Measurements from ENCODE around the gene NUAK1. TPM values are rescaled to one million over a fixed set of nuclear protein-coding genes. Genes with fewer than 3 reads are reported as not detected.
A peak's percentile ranks its signal among the peaks of the same experiment; 100 is the strongest.

The NUAK1 gene
- total RNA-seq, 1 experiment from 2014 or later = 1.3 TPM

GRCh38 chr12:106051853-106052531 lies 86.8 kb downstream of the NUAK1 start:
- ChIA-PET POLR2A (ENCODE audit: low non-redundant PET) (no interaction called here), CTCF (no interaction called here)
- peak; percentile 29 for DNase-seq (ENCODE audit: low spot score)
- no TSS peak for BruUV-seq (replicated peaks)
- intact Hi-C loops (cut with micrococcal nuclease; ENCODE audit: unreplicated experiment) = no loop called here
- Histone ChIP-seq H3K27me3 (replicated peaks; ENCODE audit: insufficient read depth, low read depth, low read length, poor library complexity) (peaks cover 24% of the 10 kb centered on the region), H3K36me3 (ENCODE audit: insufficient read depth, low read length, poor library complexity, severe bottlenecking) (no peaks in the 10 kb centered on the region), H3K4me1 (ENCODE audit: insufficient read depth, low read length, poor library complexity, severe bottlenecking) (no peaks in the 10 kb centered on the region), H3K27ac (ENCODE audit: low read depth, low read length, poor library complexity, severe bottlenecking) (no peak overlapping the region), H3K9me3 (ENCODE audit: low read depth, low read length, poor library complexity, severe bottlenecking) (peaks cover 4% of the 10 kb centered on the region), H3K4me3 (ENCODE audit: low read depth, low read length, poor library complexity, severe bottlenecking) (no peak overlapping the region)
- TF ChIP-seq CTCF (conservative IDR thresholded peaks at IDR 0.05; ENCODE audit: low read depth, low read length) = no peak
- TF ChIP-seq EZH2 (IDR thresholded peaks at IDR 0.05; ENCODE audit: borderline replicate concordance, low read depth, low read length, poor library complexity, severe bottlenecking) = no peak

DNA sequence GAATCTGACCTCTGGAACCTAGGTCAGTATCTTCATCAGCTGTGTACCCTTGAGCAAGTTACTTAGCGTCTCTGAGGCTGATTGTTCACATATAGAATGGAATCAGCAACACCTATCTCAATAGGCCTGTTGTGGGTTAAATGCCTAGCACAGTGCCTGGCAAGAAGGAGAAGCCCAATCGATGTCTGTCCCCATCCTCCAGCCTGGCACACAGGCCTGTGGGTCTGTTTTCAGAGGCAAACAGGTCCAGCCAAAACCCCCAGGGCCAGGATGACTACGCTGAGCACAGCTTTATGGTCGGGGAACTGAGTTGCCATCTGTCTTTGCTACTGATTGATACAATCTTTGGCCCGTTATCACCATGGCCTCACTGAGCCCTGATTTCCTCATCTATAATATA lies 89.2 kb downstream of the NUAK1 start:
- DNase-seq (ENCODE audit: low spot score) = no peak
- ChIA-PET POLR2A (ENCODE audit: low non-redundant PET) (no interaction called here), CTCF (no interaction called here)
- Histone ChIP-seq H3K36me3 (ENCODE audit: insufficient read depth, low read length, poor library complexity, severe bottlenecking) (no peaks in the 10 kb centered on the region), H3K4me1 (ENCODE audit: insufficient read depth, low read length, poor library complexity, severe bottlenecking) (no peaks in the 10 kb centered on the region), H3K4me3 (ENCODE audit: low read depth, low read length, poor library complexity, severe bottlenecking) (no peak overlapping the region), H3K27me3 (replicated peaks; ENCODE audit: insufficient read depth, low read depth, low read length, poor library complexity) (peaks cover 24% of the 10 kb centered on the region), H3K27ac (ENCODE audit: low read depth, low read length, poor library complexity, severe bottlenecking) (no peak overlapping the region), H3K9me3 (ENCODE audit: low read depth, low read length, poor library complexity, severe bottlenecking) (no peaks in the 10 kb centered on the region)
- intact Hi-C loops (cut with micrococcal nuclease; ENCODE audit: unreplicated experiment) = no loop called here
- no TSS peak for BruUV-seq (replicated peaks)
- TF ChIP-seq EZH2 (IDR thresholded peaks at IDR 0.05; ENCODE audit: borderline replicate concordance, low read depth, low read length, poor library complexity, severe bottlenecking) = no peak
- no peak for TF ChIP-seq CTCF (conservative IDR thresholded peaks at IDR 0.05; ENCODE audit: low read depth, low read length)

DNA sequence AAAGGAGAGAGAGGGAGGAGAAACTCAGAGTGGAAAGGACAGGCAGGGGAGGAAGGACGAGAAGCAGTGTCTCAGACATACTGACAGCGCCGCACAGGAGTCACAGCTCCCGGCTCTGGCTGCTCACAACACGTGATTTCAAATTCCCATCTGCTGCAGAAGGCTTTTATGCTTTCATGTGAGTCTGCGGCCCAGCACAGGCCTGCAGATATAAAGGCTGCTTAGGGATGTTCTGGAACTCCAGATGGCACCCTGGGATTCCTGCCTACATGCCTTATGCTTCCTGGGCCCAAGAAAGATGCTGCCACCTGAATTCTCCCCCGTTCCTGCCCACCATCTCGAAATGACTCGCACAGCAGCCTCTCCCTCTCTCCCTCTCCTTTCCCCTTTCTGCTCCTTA lies 89.6 kb downstream of the NUAK1 start:
- intact Hi-C loops (cut with micrococcal nuclease; ENCODE audit: unreplicated experiment) = no loop called here
- ChIA-PET POLR2A (ENCODE audit: low non-redundant PET) (no interaction called here), CTCF (no interaction called here)
- Histone ChIP-seq H3K27me3 (replicated peaks; ENCODE audit: insufficient read depth, low read depth, low read length, poor library complexity) (peaks cover 24% of the 10 kb centered on the region), H3K4me3 (ENCODE audit: low read depth, low read length, poor library complexity, severe bottlenecking) (no peak overlapping the region), H3K9me3 (ENCODE audit: low read depth, low read length, poor library complexity, severe bottlenecking) (no peaks in the 10 kb centered on the region), H3K4me1 (ENCODE audit: insufficient read depth, low read length, poor library complexity, severe bottlenecking) (no peaks in the 10 kb centered on the region), H3K27ac (ENCODE audit: low read depth, low read length, poor library complexity, severe bottlenecking) (no peak overlapping the region), H3K36me3 (ENCODE audit: insufficient read depth, low read length, poor library complexity, severe bottlenecking) (no peaks in the 10 kb centered on the region)
- DNase-seq (ENCODE audit: low spot score) = no peak
- TF ChIP-seq CTCF (conservative IDR thresholded peaks at IDR 0.05; ENCODE audit: low read depth, low read length) = no peak
- no peak for TF ChIP-seq EZH2 (IDR thresholded peaks at IDR 0.05; ENCODE audit: borderline replicate concordance, low read depth, low read length, poor library complexity, severe bottlenecking)
- BruUV-seq (replicated peaks) = no TSS peak
